GM13977 (cell line): ENCODE results near the gene ARID1B.

Experiments
- DNase-seq: peaks from one replicate; pipeline ENCODE4 v3.0.0; 2012; ENCODE audit warnings: low spot score
- CTCF ChIP-seq: IDR thresholded peaks from 2 replicates; pipeline ENCODE4 v1.5.1; 2012; ENCODE audit warnings: mild to moderate bottlenecking, control low read depth; ENCODE audit not compliant: insufficient read depth; ENCODE audit errors: extremely low read depth, missing control alignments
- in situ Hi-C: fragments of 300-500 bp; cut with MboI; formaldehyde crosslinking; loops from one replicate; pipeline ENCODE4 v1.12.0; 2022; ENCODE audit warnings: low sequenced_read_pairs, low pct_unique_long_range_greater_than_20kb, mixed read lengths, inconsistent platforms; ENCODE audit not compliant: unreplicated experiment

Gene ARID1B

GRCh38 chr6:157088841-157089240 lies 311.7 kb downstream of the ARID1B start:
- in situ Hi-C loops: no loop called here
- no peak for TF ChIP-seq CTCF
- DNase-seq: no peak

DNA sequence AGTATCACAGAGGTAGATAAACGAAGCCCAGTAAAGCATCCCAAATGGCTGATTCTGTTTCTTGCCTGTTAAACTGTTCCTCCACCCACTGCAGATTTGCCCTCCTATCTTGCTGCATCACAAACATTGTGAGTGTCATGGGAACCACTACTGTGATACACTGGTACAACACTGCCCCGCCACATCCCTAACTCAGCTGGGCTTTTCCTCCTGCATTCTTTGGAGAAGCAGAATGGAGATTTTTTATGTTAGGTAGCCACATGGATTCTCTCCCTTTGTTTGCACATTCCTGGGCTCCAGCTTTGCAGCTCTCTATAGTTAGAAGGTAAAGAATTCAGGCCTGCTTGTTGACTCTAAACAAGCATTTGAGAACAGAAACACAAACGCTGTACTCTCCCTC lies 312.1 kb downstream of the ARID1B start:
- in situ Hi-C loops: no loop called here
- DNase-seq: no peak
- TF ChIP-seq CTCF: no peak

DNA sequence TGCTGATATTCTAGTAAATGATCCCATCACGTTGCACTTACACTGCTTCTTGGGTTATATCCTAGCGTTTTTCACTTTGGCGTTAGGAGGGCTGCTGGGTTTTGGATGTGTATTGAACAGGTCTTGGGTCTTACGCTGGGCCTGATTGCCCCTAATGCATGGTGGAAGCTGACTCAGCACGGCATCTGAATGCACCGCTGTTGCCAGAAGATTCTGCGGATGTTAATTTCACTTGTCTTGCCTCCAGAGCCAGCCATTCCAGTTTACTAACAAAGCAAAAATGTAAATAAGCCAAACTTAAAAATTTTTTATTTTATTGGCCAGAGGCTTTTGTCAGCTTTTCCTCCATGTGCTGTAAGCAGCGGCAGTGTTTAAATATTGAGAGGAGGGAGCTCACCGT lies 312.7 kb downstream of the ARID1B start:
- no peak for DNase-seq
- in situ Hi-C loops: no loop called here
- no peak for TF ChIP-seq CTCF

DNA sequence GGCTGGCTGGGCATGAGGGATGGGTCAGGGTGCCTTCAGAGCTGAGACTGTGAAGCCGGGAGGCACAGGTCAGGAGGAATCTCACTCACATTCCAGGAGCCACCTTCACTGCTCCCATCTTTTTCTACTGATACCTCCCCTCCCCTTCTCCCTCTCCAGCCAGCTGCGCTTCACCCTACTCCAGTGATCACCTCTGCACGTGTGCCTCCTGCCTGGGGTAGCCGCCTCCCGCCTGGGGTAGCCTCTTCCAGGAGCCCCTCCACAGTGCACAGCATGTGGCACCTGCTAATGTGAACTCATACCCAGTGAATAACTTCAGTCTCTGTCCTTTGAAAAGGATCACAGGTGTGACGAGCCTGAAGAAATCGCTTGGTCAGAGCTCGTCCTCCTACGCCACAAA lies 313.6 kb downstream of the ARID1B start:
- TF ChIP-seq CTCF: no peak
- DNase-seq: no peak
- in situ Hi-C loops: no loop called here

DNA sequence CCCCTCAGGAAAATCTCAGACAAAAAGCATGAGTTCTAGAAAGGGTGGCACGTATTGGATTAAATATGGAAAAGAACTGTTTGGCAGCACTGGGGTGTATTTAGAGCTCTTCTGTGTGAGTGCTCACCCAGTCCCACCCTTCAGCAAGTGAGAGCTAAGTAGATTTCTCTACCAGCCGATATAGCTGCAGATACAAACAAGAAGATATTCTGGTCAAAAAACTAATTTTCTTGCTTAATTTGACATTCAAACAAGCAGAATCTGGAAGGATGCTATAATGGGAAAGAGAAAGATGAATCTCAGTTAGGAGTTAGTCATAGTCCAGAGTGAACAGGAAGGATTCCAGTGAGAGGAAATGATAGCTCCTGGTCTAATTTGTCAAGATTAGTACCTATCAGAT lies 314.1 kb downstream of the ARID1B start:
- no peak for TF ChIP-seq CTCF
- DNase-seq: no peak
- in situ Hi-C loops: no loop called here

DNA sequence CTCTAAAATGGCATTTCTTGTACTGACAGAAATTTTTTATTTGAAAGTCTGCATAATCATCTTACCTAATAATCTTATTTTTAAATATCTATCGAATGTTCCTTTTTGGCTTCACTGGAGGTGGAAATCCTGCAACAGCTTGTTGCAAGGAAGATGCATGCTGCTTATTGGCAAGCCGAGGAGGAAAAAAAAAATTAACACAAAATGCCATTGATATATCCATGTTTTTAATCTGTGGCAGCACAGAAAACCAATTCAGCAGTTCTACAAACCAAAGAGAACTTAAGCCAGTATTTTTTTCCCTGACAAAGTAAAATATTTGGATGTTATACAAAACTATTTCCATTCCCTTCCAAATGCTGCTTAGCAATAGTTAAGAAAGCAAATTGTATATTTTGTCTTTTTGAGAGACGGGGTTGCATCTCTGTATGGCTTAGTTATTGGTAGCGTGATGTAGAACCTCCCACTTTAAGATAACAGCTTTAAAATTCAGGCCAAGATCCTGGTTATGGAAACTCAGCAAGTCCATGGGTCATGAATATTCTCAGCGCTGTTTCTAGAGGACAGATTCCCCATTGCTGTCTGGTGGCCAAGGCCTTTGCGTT lies 314.8 kb downstream of the ARID1B start:
- in situ Hi-C loops: no loop called here
- TF ChIP-seq CTCF: no peak
- DNase-seq: no peak

DNA sequence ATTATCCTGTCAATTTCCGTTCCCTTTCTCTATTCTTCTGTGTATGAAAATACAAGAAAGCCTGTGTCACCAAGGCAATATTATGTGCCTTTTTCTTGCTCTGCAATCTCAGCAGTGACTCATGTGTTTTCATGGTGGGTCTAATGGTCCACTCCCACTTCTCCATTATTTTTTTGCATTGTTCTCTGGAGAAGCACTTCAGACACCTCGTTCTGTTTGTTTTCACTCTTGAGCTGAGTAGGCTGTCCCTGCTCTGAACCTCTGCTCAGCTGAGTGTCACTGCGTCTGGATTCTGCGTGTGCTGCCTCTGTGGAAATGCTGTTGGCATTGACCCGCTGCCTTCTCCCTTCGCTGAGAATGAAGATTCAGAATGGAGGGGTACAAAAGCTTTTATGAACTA lies 315.6 kb downstream of the ARID1B start:
- no peak for DNase-seq
- TF ChIP-seq CTCF: no peak
- in situ Hi-C loops: no loop called here
